Esophagus squamous epithelium (tissue), 4 donors: ENCODE data around the gene MFNG.

Experiments
- POLR2A ChIP-seq, 4 donors: fragments of 450-650 bp; IDR thresholded peaks; one replicate each; pipeline ENCODE4 v1.6.1; 2017; ENCODE audit warnings: antibody characterized with exemption in 4 of 4, mild to moderate bottlenecking in 4 of 4, moderate library complexity in 3 of 4
- TF ChIP-seq, protein P1 (sequence below), 6 experiments: fragments of 450-650 bp in 4 of 6; fragments of 200-600 bp in 2 of 6; sonication (generic) in 2 of 6; IDR thresholded peaks; one replicate each; pipeline ENCODE4 v1.5.1; 2016 to 2019; ENCODE audit warnings: antibody characterized with exemption in 6 of 6, mild to moderate bottlenecking in 4 of 6, moderate library complexity in 4 of 6

- TF ChIP-seq, protein P1, sequence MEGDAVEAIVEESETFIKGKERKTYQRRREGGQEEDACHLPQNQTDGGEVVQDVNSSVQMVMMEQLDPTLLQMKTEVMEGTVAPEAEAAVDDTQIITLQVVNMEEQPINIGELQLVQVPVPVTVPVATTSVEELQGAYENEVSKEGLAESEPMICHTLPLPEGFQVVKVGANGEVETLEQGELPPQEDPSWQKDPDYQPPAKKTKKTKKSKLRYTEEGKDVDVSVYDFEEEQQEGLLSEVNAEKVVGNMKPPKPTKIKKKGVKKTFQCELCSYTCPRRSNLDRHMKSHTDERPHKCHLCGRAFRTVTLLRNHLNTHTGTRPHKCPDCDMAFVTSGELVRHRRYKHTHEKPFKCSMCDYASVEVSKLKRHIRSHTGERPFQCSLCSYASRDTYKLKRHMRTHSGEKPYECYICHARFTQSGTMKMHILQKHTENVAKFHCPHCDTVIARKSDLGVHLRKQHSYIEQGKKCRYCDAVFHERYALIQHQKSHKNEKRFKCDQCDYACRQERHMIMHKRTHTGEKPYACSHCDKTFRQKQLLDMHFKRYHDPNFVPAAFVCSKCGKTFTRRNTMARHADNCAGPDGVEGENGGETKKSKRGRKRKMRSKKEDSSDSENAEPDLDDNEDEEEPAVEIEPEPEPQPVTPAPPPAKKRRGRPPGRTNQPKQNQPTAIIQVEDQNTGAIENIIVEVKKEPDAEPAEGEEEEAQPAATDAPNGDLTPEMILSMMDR (IDR thresholded peaks at IDR 0.05) = no peak
- TF ChIP-seq POLR2A (IDR thresholded peaks at IDR 0.05) = peak in 1 of 4 donors; percentile 13
Measured at GRCh38 chr22:37519268-37520195, 33.3 kb upstream of the MFNG start, which contains the start of gene CARD10.
